Skeletal muscle satellite cell (primary cell): ENCODE results near the gene FHIT.

Source experiments
- H3K27me3 ChIP-seq: 2 replicates; pipeline ENCODE4 v1.7.0; 2013; ENCODE audit warnings: low read length; ENCODE audit not compliant: control insufficient read depth, insufficient read depth
- H3K36me3 ChIP-seq: 2 replicates; pipeline ENCODE4 v1.7.0; 2013; ENCODE audit warnings: mild to moderate bottlenecking, control low read depth, low read length; ENCODE audit not compliant: insufficient read depth
- H3K4me1 ChIP-seq: 2 replicates; pipeline ENCODE4 v1.7.0; 2013; ENCODE audit warnings: low read length; ENCODE audit not compliant: control insufficient read depth, insufficient read depth
- H3K4me2 ChIP-seq: 2 replicates; pipeline ENCODE4 v1.7.0; 2013; ENCODE audit warnings: mild to moderate bottlenecking, low read length
- H3K4me3 ChIP-seq: 2 replicates; pipeline ENCODE4 v1.7.0; 2013; ENCODE audit warnings: low read length
- H3K9ac ChIP-seq: 2 replicates; pipeline ENCODE4 v1.7.0; 2013; ENCODE audit warnings: mild to moderate bottlenecking, low read depth, low read length, moderate library complexity
- H3K9me3 ChIP-seq: replicated peaks from 2 replicates; pipeline ENCODE4 v1.7.0; 2013; ENCODE audit warnings: mild to moderate bottlenecking, control low read depth, low read length

Gene FHIT

DNA sequence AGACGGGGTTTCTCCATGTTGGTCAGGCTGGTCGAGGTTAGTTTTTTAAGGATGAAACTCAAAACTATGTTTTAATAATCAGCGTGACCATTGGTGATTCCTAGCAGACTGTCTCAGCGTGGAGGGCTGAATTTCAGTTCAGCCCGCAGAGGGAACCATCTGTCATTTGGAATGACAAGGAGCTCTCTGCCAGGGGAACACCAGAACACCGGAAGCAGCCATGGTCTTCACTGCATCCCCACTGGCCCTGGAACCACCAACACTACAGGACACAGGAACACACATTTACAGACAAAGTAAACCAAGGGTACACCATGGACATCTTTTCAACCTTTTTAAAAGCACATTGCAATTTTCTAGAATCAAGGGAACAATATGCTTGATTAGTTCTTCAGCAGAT lies 424.7 kb downstream of the FHIT start:
- H3K4me3 ChIP-seq: no peak overlapping the region
- no peaks in the 10 kb centered on the region for H3K4me1 ChIP-seq
- no peaks in the 10 kb centered on the region for H3K9me3 ChIP-seq

GRCh38 chr3:60812502-60812901 lies 438.8 kb downstream of the FHIT start:
- no peaks in the 10 kb centered on the region for H3K9me3 ChIP-seq
- H3K9ac ChIP-seq: no peak overlapping the region
- H3K4me3 ChIP-seq: no peak overlapping the region
- H3K4me1 ChIP-seq: no peaks in the 10 kb centered on the region
- no peaks in the 10 kb centered on the region for H3K27me3 ChIP-seq
- no peaks in the 10 kb centered on the region for H3K36me3 ChIP-seq
- H3K4me2 ChIP-seq: no peak overlapping the region

More for the DNA sequence above, 424.7 kb downstream of the FHIT start:
- Histone ChIP-seq H3K27me3 (no peaks in the 10 kb centered on the region), H3K9ac (no peak overlapping the region), H3K4me2 (no peak overlapping the region), H3K36me3 (no peaks in the 10 kb centered on the region)

GRCh38 chr3:60810881-60811280 lies 440.4 kb downstream of the FHIT start:
- H3K9ac ChIP-seq: no peak overlapping the region
- H3K36me3 ChIP-seq: no peaks in the 10 kb centered on the region
- no peaks in the 10 kb centered on the region for H3K9me3 ChIP-seq
- H3K4me1 ChIP-seq: no peaks in the 10 kb centered on the region
- no peak overlapping the region for H3K4me2 ChIP-seq
- no peaks in the 10 kb centered on the region for H3K27me3 ChIP-seq
- no peak overlapping the region for H3K4me3 ChIP-seq

DNA sequence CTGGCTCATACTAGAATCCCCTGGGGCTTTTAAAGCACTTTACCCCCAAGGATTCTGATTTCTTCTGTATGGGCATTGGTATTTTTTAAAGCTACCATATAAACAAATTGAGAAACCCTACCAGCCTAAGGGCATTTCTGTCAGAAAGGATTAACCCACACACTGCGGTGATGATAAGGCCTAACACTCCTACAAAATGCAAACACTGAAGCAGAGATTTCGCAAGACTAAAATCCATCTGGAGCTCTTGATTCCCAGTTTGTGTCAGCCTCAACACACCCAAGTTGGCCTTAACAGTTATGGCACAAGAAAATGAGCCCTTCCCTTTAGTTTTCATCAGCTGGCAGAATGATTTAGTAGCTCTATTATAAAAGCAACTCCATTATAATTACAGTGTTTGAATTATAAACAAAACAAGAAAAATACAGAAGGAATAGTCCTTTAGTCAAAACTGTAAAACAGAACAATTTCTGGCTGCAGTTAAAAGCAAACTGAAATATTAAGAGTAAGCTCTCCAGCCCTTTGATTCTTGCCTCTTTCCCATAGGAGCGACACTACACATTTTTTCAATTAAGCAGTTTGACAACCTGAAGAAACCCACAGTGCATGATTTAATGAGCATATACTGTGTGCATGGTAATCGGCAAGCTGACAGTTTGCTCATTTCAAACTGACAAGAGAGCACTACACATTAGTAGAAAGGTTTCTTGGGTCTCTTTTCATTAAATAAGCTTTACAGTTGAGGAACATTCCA lies 441.2 kb downstream of the FHIT start:
- no peaks in the 10 kb centered on the region for H3K36me3 ChIP-seq
- no peaks in the 10 kb centered on the region for H3K4me1 ChIP-seq
- no peaks in the 10 kb centered on the region for H3K9me3 ChIP-seq
- H3K4me2 ChIP-seq: no peak overlapping the region
- no peak overlapping the region for H3K4me3 ChIP-seq
- no peak overlapping the region for H3K9ac ChIP-seq
- H3K27me3 ChIP-seq: no peaks in the 10 kb centered on the region

GRCh38 chr3:60803216-60804173 lies 447.8 kb downstream of the FHIT start:
- Histone ChIP-seq H3K4me1 (no peaks in the 10 kb centered on the region), H3K9ac (no peak overlapping the region), H3K4me3 (no peak overlapping the region), H3K27me3 (no peaks in the 10 kb centered on the region), H3K36me3 (no peaks in the 10 kb centered on the region), H3K9me3 (no peaks in the 10 kb centered on the region), H3K4me2 (no peak overlapping the region)

DNA sequence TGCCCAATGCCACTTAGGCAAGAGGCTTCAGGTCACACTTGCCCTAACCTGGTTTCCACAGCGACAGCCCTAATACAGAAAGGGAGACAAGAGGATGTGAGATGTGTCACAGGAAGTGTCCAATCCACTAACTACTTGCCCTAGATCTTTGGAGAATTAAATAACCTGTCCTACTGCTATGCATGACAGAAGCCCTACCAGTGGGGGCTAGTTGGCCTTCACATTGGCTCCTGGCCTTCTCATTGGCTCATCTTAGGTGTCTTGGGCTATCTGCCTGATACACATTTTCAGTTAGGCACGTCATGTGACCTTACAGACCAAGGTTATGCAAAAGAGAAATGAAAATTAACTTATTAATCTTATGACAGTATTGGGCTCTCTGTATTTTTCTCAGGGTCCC lies 449.9 kb downstream of the FHIT start:
- Histone ChIP-seq H3K9ac (no peak overlapping the region), H3K9me3 (no peaks in the 10 kb centered on the region), H3K4me2 (no peak overlapping the region), H3K4me3 (no peak overlapping the region), H3K4me1 (no peaks in the 10 kb centered on the region), H3K27me3 (no peaks in the 10 kb centered on the region), H3K36me3 (no peaks in the 10 kb centered on the region)

- Histone ChIP-seq H3K4me1 (no peaks in the 10 kb centered on the region), H3K4me3 (no peak overlapping the region), H3K36me3 (no peaks in the 10 kb centered on the region), H3K9ac (no peak overlapping the region), H3K9me3 (no peaks in the 10 kb centered on the region), H3K27me3 (no peaks in the 10 kb centered on the region), H3K4me2 (no peak overlapping the region)
Observed at GRCh38 chr3:60798456-60798855, 452.8 kb downstream of the FHIT start.

DNA sequence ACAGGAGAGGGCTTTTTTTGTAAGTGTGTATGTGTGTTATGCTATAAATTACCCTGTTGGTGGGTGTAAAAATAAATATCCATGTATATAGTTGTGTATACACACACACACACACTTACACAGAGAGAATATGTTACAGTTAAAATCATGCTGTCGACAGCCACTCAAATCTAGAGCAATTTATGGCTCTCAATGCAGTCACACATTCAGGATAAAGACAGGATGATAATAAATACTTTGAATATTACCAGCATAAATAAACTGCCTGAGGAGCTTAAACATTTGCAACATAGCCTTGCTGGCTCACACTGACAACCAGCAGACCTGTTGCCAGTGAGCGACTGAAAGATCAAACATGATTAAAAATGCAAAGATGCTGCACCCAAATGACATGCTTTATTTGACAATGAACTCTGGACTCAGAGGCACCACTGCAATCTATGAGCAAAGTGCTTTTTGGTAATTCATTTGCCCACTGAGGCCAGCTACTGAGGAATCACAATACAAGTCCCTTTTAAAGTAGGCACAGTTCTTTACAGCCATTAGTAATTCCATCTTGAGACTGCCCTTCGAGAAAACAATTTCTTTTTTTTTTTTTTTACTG lies 458.9 kb downstream of the FHIT start:
- Histone ChIP-seq H3K4me2 (no peak overlapping the region), H3K4me3 (no peak overlapping the region), H3K27me3 (no peaks in the 10 kb centered on the region), H3K9me3 (no peaks in the 10 kb centered on the region), H3K36me3 (no peaks in the 10 kb centered on the region), H3K9ac (no peak overlapping the region), H3K4me1 (no peaks in the 10 kb centered on the region)

- H3K9me3 ChIP-seq: no peaks in the 10 kb centered on the region
- no peak overlapping the region for H3K4me3 ChIP-seq
- H3K4me2 ChIP-seq: no peak overlapping the region
- H3K4me1 ChIP-seq: no peaks in the 10 kb centered on the region
- no peaks in the 10 kb centered on the region for H3K36me3 ChIP-seq
- no peak overlapping the region for H3K9ac ChIP-seq
- no peaks in the 10 kb centered on the region for H3K27me3 ChIP-seq
Observed at GRCh38 chr3:60788185-60788584, 463.1 kb downstream of the FHIT start.

DNA sequence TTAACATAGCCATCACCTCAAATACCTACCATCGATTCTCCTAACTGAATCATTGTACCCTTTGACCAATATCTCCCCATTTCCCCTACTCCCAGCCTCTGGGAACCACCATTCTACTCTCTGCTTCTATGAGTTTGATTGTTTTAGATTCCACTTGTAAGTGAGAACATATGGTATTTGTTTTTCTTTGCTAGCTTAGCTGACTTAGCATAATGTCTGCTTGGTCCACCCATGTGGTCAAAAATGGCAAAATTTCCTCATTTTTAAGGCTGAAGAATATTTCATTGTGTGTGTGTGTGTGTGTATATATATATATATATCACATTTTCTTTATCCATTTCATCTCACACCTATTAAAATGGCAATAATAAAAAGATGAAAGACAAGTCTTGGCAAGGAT lies 469.3 kb downstream of the FHIT start:
- H3K36me3 ChIP-seq: no peaks in the 10 kb centered on the region

GRCh38 chr3:60779637-60780036 lies 471.6 kb downstream of the FHIT start:
- H3K4me3 ChIP-seq: no peak overlapping the region
- H3K4me2 ChIP-seq: no peak overlapping the region
- no peak overlapping the region for H3K9ac ChIP-seq
- no peaks in the 10 kb centered on the region for H3K4me1 ChIP-seq
- H3K27me3 ChIP-seq: no peaks in the 10 kb centered on the region
- peaks cover 3% of the 10 kb centered on the region for H3K9me3 ChIP-seq
- H3K36me3 ChIP-seq: no peaks in the 10 kb centered on the region

More for the DNA sequence above, 469.3 kb downstream of the FHIT start:
- Histone ChIP-seq H3K27me3 (no peaks in the 10 kb centered on the region), H3K4me3 (no peak overlapping the region), H3K4me1 (no peaks in the 10 kb centered on the region), H3K4me2 (no peak overlapping the region), H3K9ac (no peak overlapping the region), H3K9me3 (no peaks in the 10 kb centered on the region)
